SK-N-MC (cell line): ENCODE data around the gene NOS3.

Experiments used
- EZH2 ChIP-seq: fragments of 200-600 bp; sonication (generic); IDR thresholded peaks from one replicate; pipeline ENCODE4 v1.6.1; 2017; ENCODE audit warnings: antibody characterized with exemption
- FOXP2 ChIP-seq: optimal IDR thresholded peaks from 2 replicates; pipeline ENCODE3; 2011; ENCODE audit warnings: mild to moderate bottlenecking, moderate library complexity; ENCODE audit not compliant: insufficient read depth; ENCODE audit errors: extremely low read length, control extremely low read depth
- POLR2AphosphoS5 ChIP-seq: IDR thresholded peaks from 2 replicates; pipeline ENCODE4 v1.6.1; 2012; ENCODE audit warnings: mild to moderate bottlenecking, low read depth, low read length, borderline replicate concordance

DNA sequence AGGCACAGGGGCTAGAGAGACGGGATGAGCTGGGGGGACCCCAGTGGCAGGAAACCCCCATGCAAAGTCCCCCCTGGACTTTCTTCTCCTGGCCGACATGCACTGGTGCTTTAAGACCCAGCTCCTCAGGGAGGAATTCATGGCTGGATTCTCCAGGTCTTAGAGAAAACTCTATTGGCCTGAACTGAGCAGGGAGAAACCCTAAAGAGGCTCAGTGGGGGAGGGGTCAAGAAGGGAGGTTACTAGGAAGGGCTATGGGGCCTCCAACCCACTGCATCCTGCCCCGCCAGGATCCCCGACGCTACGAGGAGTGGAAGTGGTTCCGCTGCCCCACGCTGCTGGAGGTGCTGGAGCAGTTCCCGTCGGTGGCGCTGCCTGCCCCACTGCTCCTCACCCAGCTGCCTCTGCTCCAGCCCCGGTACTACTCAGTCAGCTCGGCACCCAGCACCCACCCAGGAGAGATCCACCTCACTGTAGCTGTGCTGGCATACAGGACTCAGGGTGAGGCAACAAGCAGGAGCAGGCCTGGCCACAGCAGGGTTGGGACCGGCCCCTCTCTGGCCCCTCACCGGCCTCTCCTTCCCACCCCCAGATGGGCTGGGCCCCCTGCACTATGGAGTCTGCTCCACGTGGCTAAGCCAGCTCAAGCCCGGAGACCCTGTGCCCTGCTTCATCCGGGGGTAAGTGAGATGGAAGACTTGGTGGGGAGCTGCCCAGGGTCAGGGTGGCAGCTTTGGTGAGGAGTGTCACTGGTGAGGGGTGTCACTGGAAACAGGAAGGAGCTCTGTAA, 19.7 kb downstream of the NOS3 start:
- TF ChIP-seq EZH2 (no peak), POLR2AphosphoS5 (no peak), FOXP2 (no peak)
